Stomach (tissue), 4 donors: ENCODE results near the gene XPC.

Experiments used
- CTCF ChIP-seq, 7 experiments: fragments of 450-650 bp in 4 of 7; fragments of 200-600 bp in 3 of 7; sonication (generic) in 3 of 7; IDR thresholded peaks; one replicate each; pipeline ENCODE4 v1.5.1; 2016 to 2019; ENCODE audit warnings: antibody characterized with exemption in 7 of 7, control low read depth in 2 of 7, mild to moderate bottlenecking in 1 of 7
- EP300 ChIP-seq: sonication (generic); formaldehyde crosslinking; IDR thresholded peaks from one replicate; pipeline ENCODE4 v1.6.1; 2017; ENCODE audit warnings: antibody characterized with exemption
- POLR2A ChIP-seq, 4 donors: fragments of 450-650 bp; IDR thresholded peaks; one replicate each; pipeline ENCODE4 v1.6.1; 2016; ENCODE audit warnings: antibody characterized with exemption in 4 of 4, control low read depth in 2 of 4, mild to moderate bottlenecking in 1 of 4, moderate library complexity in 1 of 4
- POLR2AphosphoS5 ChIP-seq, 3 donors: sonication (generic); formaldehyde crosslinking; IDR thresholded peaks; one replicate each; pipeline ENCODE4 v1.6.1; 2016; ENCODE audit warnings: antibody characterized with exemption in 3 of 3

DNA sequence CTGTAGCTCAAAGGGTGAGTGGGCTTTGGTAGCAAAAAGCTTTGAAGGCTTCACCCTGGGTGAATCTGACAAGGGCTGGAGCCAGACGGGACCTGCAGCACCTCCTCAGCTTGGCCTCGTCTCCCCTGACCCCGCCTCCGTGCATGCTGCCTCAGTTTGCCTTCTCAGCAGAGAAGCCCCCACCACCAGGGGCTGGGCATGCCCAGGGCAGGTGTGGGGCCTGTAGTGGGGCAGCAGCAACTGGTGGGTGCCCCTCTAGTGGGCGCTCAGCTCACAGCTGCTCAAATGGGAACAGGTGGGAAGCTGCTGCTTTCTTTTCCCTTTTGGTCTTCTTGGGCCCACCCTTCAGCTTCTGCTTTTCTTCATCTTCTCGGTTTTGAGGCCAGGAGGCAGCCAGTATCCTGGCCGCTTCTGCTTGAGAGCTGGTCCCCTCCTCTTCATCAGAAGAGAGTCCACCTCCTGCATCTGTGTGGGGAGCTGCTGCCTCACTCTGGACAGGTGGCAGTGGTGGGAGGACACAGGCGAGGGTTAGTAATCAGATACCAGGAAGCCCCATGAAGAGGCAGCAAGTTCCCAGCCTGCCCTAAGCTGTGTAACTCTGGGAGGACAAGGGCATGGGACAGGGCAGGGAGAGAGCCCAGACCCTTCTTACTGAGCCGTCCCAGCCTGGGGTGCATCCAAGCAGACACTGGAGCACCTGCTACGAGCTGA lies 32.6 kb downstream of the XPC start:
- TF ChIP-seq CTCF (IDR thresholded peaks at IDR 0.05): no peak
- no peak for TF ChIP-seq POLR2AphosphoS5 (IDR thresholded peaks at IDR 0.05)
- no peak for TF ChIP-seq POLR2A (IDR thresholded peaks at IDR 0.05)
- no peak for TF ChIP-seq EP300
